Medulla oblongata (tissue), 1 donor: ENCODE data around the gene CTBS.
"Not testable (repeated sequence)": the region's sequence is repeated elsewhere in the genome, so short reads cannot be mapped to it uniquely, and the experiment has no call there.

Experiments used
- DNase-seq: peaks from one replicate; pipeline ENCODE4 v3.0.0-alpha.2; 2015; ENCODE audit errors: extremely low spot score

CTBS gene

DNA sequence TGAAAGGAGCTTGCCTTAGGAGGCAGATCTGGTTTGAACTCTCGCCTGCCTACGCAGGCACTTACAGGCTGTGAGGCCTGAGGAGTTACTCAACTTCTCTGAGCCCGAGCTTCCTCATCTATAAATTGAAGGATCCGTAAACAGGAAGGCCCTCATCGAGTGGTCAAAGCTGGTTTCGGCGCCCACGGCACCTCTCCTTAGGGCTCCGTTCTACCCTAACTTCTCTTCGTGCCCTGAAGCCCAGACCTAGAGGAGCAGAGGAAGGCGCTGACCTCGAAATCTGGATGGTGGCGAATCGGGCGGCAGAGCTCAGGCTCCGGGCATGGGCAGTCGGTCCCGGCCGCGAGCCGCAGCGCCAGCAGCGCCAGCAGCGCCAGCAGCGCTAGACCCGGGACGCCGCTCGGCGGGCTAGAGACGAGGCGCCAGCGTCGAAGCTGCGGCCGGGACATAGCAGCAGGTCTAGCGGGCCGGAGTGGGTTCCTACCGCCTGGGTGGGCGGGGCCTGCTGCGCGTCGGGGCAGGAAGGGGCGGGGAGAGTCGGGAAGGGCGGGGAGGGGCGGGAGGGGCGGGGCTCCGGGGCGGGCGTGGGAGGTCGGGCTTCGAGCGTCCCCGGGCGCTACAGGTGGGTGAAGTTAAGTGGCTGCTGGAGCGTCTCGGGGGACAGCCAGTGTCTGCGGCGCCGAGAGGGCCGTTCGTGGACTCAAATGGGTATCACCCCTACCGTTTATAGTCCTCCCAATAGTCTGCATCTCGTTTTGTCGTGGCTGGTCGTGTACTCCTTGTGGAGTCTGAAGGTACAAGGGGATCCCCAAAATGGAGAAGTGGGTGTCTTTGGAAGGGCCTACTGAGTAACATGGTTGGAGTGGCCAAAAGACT, at the start of gene CTBS:
Gene CTBS, minus strand, starts transcription at position 474 of the 876 bp plus-strand sequence. Its CDS starts 25 bp downstream, at position 449.
- peak; percentile 89 for DNase-seq

DNA sequence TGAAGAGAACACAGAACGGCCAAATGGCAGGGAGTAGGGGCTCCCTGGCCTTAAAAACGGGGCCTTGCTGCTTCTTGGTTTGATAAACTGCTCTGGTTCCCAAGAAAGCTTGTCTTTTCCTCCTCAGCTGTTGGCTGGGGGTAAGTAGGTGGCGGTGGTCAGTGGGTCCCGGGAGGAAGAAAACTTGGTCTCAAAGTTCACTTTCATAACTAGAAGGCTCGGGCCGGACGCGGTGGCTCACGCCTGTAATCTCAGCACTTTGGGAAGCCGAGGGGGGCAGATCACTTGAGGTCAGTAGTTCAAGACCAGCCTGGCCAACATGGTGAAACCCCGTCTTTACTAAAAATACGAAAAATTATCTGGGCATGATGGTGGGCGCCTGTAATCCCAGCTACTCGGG, 47.3 kb upstream of the CTBS start:
- no peak for DNase-seq

- peak; percentile 79 for DNase-seq
Measured at GRCh38 chr1:84620720-84621313, 46.6 kb upstream of the CTBS start.

DNA sequence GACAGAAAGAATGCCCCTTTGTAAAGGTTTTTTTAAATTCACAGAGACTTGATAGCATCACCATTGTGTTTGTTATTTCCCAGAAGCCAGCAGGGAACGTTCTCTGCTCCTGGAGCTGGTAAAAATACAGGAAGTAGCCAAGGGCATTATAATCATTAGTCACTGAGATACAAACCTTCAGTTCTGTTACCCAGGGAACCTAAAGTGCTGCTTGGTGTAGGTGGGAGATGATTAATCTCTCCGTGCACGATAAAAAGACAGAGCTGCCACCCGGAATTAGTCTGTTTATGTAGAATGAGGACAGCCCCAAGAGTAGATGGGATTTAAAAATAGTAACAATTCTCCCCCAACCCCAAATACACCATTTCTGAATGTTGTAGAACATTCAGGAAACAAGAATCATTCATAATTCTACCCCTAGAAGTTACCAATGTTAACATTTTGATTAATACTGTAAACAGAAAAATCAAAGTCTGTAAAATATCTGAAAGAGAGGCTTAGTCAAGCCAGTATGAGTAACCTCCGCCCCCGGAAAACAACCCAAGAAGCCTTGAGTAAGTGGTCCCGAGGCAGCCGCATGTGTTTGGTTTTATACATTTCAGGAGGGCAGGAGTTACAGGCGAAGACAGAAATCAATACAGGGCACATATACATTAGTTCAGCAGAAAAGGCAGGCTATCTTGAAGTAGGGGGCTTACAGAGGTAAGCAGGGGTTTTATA, 45.3 kb upstream of the CTBS start:
- DNase-seq, result peak; percentile 47

DNA sequence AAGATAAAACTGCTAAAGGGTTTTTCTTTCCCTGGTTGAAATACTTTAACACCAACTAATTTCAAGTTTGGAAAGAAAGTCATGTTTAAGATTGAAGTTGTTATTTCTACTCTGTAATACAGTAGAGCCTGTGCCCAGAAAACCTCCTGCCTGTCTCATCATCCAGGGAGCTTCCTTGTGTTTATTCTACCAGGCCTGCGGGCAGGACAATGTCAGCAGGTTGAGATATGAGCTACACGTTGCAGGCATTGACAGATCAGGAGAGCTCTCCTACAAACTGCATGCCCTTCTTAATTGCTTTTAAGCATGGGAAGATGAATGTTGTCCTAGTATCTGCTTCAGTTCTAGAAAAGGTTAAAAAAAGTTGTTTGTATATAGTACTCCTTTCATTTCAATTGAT, 43.1 kb upstream of the CTBS start:
- DNase-seq, result no peak

DNA sequence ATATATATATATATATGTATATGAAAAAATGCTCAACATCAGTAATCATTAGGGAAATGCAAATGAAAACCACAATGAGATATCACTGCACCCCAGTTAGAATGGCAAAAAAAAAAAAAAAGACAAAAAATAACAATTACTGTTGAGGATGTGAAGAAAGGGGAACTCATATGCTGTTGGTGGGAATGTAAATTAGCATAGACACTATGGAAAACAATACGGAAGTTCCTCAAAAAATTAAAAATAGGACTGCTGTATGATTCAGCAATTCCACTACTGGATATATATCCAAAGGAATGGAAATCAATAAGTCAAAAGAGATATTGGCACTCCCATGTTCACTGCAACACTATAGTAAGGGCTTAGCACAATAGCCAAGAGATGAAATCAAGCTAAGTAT, 41.5 kb upstream of the CTBS start:
- DNase-seq, result no peak

DNA sequence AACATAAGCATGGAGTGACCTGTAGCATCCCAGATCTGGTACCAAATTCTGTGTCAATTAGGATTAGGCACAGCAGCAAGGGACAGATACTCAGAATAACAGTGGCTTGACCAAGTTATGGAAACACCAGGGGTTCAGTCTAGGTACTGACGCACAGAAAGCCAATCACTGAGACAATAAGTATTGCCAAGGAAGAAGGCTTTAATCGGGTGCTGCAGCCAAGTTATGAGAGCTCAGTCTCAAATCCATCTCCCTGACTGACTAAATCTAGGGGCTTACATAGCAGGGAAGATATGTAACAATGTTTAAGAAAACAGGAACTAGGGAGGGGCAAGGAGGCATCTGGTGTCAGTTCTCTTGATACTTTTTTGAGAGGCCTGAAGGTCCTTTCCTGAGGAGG, 39.6 kb upstream of the CTBS start:
- no peak for DNase-seq

DNA sequence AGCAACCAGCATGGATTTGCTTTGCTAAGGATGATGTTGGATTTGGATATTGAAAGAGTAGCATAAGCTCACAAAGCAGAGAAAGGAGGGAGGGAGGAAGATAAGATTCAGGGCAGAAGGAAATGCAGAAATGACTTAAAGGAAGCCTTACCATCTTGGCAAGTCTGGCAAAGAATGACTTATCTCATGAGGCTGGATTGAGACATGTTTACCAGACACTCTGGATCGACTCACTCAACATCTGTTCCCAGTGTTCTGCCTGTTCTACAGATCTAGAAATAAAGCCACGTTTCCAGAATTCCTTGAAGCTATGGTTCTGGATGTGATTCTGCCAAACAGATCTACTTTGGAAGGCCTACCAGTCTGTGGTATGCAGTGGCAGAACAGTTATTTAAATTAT, 38.8 kb upstream of the CTBS start:
- DNase-seq, result no peak

DNA sequence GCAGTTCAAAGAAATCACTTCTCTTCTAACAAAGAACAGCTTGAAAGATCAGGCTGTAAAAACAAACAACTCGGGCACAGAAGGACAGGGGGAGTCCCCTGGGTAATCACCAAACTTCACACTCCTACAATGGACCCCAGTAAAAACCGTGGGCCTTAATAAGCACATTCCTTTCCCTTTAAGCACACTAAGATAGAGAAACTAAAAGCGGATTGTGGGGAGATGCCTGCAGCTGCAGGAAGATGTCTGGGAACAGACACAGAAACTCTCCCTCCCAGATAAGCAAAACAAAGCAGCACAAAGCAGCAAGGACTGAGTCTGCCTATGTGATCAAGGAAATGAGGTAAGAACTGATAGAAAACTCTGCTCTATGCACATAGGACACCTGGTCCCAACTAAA, 37.6 kb upstream of the CTBS start:
- no peak for DNase-seq

- no peak for DNase-seq
Measured at GRCh38 chr1:84611091-84611490, 36.9 kb upstream of the CTBS start.

DNA sequence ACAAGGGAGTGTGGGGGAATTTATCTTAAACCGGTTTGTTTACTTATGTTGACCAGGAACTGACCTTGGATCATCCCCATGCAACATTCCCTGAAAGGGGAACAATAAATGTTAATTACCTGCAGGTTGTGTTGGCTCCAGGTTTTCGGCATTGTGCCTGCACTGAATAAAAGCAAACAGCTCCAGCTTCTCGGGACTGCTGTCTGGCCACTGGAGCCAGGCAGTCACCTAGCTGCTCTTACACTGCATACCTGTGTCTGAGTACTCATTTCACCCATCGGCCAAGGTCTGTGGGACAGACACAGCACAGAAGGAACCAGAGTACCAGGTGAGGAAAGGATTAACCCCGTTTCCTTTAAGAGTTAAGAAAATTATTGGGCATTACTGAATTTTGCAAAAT, 32.7 kb upstream of the CTBS start:
- DNase-seq, result no peak

- DNase-seq, result no peak
Measured at GRCh38 chr1:84605157-84605556, 30.9 kb upstream of the CTBS start.

DNA sequence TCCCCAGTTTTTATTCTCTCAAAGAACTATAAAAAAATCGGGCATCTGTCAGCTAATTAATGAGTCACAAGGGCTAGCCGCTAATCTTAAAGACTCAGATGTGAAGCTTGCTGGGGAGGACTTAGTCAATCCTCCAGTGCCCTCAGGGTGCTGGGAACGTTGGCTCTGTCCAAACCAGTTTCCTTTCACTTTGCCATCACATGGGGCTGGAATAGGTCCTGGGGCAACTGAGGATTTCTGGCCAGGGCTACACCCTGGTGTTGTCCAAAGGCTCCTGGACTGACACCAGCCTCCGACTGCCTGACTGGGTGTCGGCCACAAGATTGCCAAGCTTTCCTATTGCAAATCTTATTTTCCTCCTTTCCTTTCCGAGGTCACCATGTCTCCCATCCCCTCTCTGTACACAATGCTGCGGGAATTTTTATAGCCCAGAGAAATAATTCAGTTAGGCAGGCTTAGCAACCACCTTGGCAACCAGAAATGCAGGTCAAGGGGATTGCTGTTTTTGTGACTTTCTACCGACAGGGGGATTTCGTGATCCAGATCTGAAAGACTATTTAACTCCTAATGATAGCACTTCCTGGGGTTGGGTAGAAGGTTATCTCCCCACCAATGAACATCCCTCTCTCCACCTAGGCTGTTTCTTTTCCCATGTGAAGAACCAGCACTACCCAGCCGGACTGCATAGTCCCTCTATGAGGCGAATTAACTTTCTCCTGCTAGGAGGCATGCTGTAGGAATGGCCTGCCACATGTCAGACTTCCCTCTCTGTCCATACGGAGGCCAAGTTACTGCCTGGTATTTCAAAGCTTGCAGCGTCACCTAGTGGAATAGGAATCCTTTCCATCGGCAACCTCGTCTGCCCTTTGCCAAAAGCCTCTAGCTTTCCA, 29.9 kb upstream of the CTBS start:
- DNase-seq, result peak; percentile 16

GRCh38 chr1:84603223-84603622, 29.0 kb upstream of the CTBS start:
- no peak for DNase-seq

- no peak for DNase-seq
Measured at GRCh38 chr1:84600796-84601195, 26.6 kb upstream of the CTBS start.

GRCh38 chr1:84598846-84599741, 24.9 kb upstream of the CTBS start:
- DNase-seq, result no peak

DNA sequence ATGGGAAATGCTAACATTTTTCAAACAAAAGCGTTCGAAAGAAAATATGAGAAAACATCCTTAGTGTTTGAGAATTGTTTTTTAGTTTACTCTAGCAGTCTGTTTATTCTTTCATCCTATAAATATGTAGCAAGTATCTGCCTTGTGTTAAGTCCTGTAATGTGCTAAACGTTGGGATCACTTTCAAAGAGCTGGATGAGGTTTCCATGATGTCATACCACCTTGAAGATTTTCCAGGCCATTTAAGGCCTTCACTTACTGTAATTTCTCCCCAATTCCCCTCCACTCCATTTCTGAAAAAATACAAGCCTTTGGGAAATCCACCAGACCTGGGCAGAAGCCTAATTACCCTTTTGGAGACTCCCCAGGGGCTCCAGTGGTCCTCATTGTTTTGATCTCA, 24.2 kb upstream of the CTBS start:
- no peak for DNase-seq

DNA sequence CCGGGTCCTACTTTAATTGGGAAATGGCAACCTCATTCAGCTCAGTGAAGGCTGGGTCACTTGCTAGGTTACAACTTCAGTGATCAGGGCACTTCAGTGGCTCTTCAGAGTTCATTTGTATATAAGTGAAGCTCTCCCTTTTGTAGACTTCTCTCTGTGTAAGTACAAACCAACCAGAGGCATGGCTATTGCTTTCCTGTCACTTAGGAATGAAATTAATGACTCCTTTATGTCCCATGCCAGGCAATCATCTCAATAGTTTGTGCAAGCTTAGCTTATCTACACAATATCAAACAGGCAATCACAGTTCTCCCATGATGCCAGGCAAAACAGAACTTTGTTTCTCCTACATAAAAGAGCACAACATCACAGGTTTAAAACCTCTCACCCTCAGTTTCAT, 22.8 kb upstream of the CTBS start:
- DNase-seq, result no peak

DNA sequence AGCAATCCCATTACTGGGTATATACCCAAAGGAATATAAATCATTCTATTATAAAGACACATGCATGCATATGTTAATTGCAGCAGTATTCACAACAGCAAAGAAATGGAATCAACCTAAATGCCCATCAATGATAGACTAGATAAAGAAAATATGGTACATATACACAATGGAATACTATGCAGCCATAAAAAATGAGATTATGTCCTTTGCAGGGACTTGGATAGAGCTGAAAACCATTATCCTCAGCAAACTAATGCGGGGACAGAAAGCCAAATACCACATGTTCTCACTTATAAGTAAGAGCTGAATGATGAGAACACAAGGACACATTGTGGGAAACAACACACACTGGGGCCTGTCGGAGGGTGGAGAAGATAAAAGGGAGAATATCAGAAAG, 20.7 kb upstream of the CTBS start:
- not testable (repeated sequence) for DNase-seq

GRCh38 chr1:84587099-84587498, 12.9 kb upstream of the CTBS start:
- DNase-seq, result no peak

DNA sequence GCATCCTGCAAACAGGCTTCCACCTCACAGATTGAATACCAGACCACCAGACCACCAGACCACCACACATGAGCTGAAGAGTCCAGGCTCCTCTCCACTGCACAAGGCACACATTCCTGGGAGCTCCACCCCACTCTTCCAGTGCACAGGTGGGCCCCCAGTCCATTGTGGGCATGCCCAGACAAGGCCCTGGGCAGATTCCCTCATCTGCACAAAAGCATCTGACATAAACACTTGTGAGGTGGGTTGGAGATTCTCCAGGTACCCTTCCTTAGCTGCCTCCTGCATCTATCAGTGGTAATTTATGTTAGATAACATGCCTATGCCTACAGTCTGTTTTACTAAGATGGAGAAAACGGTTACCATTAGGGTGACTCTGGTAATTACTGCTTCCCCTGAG, 11.6 kb upstream of the CTBS start:
- no peak for DNase-seq
